SK-N-SH (cell line): ENCODE data around the gene CBX6. TPM values are rescaled to one million over a fixed set of nuclear protein-coding genes. Genes with fewer than 3 reads are reported as not detected.

Experiments used
- CTCF ChIA-PET: fragments of 300-600, 350-600 bp; formaldehyde crosslinking; extraction: SDS; loops from one replicate; lab custom pipeline; 2021; lab: Yijun Ruan, JAX
- POLR2A ChIA-PET: fragments of 350-600 bp; sonication (Branson Sonifier 250); formaldehyde crosslinking; extraction: SDS; loops from one replicate; lab custom pipeline; 2020; ENCODE audit warnings: antibody characterized with exemption, inconsistent platforms; lab: Yijun Ruan, JAX
- DNase-seq: peaks from one replicate; pipeline ENCODE4 v3.0.0; 2012
- H2AFZ ChIP-seq: fragments of 200-600 bp; sonication (generic); 2 replicates; pipeline ENCODE4 v1.8.1; 2016; ENCODE audit warnings: antibody characterized with exemption, mild to moderate bottlenecking, low read depth
- H3F3A ChIP-seq: fragments of 200-600 bp; sonication (generic); replicated peaks from 2 replicates; pipeline ENCODE3; 2016; ENCODE audit warnings: antibody characterized with exemption, mild to moderate bottlenecking; ENCODE audit not compliant: insufficient read depth
- H3K27ac ChIP-seq, 2 experiments: fragments of 200-500 bp in 1 of 2; fragments of 200-600 bp in 1 of 2; sonication (Bioruptor generic) in 1 of 2; sonication (generic), shearing (Covaris generic) in 1 of 2; 2 replicates each; pipeline versions ENCODE4 v1.5.1 to v1.6.1; 2014 to 2016; ENCODE audit warnings: low read depth in 2 of 2, inconsistent platforms in 1 of 2, low read length in 1 of 2, mild to moderate bottlenecking in 1 of 2, mixed read lengths in 1 of 2
- H3K27me3 ChIP-seq: fragments of 200-600 bp; sonication (generic), shearing (Covaris generic); 2 replicates; pipeline ENCODE4 v1.6.1; 2016; ENCODE audit warnings: mixed run types; ENCODE audit not compliant: insufficient read depth
- H3K36me3 ChIP-seq, 2 experiments: fragments of 200-500 bp in 1 of 2; fragments of 200-600 bp in 1 of 2; sonication (Bioruptor generic) in 1 of 2; sonication (generic) in 1 of 2; replicated peaks in 1 of 2; 2 replicates each; pipeline versions ENCODE3 to v1.5.1; 2014 to 2016; ENCODE audit warnings: low read length in 1 of 2, mild to moderate bottlenecking in 1 of 2; ENCODE audit not compliant: insufficient read depth in 2 of 2, control insufficient read depth in 1 of 2
- H3K4me1 ChIP-seq, 2 experiments: fragments of 200-500 bp in 1 of 2; fragments of 200-600 bp in 1 of 2; sonication (Bioruptor generic) in 1 of 2; sonication (generic), shearing (Covaris generic) in 1 of 2; 2 replicates each; pipeline versions ENCODE4 v1.5.1 to v1.6.1; 2014 to 2016; ENCODE audit warnings: low read depth in 1 of 2, low read length in 1 of 2, mixed run types in 1 of 2; ENCODE audit not compliant: insufficient read depth in 2 of 2, control insufficient read depth in 1 of 2
- H3K4me2 ChIP-seq: fragments of 200-600 bp; sonication (generic), shearing (Covaris generic); 2 replicates; pipeline ENCODE4 v1.6.1; 2017; ENCODE audit warnings: mixed run types
- H3K4me3 ChIP-seq, 2 experiments: fragments of 200-500 bp in 1 of 2; fragments of 200-600 bp in 1 of 2; sonication (Bioruptor generic) in 1 of 2; sonication (generic), shearing (Covaris generic) in 1 of 2; 2 replicates each; pipeline versions ENCODE4 v1.5.1 to v1.8.1; 2014 to 2016; ENCODE audit warnings: low read depth in 2 of 2, inconsistent platforms in 1 of 2, low read length in 1 of 2, mild to moderate bottlenecking in 1 of 2, mixed read lengths in 1 of 2, moderate library complexity in 1 of 2
- H3K79me2 ChIP-seq: fragments of 200-600 bp; sonication (generic); 2 replicates; pipeline ENCODE4 v1.8.1; 2017; ENCODE audit warnings: mild to moderate bottlenecking; ENCODE audit not compliant: insufficient read depth
- H3K9ac ChIP-seq: fragments of 200-600 bp; sonication (generic); 2 replicates; pipeline ENCODE4 v1.6.1; 2017; ENCODE audit warnings: mixed run types
- H3K9me2 ChIP-seq: fragments of 200-600 bp; sonication (generic); 2 replicates; pipeline ENCODE4 v1.6.1; 2017; ENCODE audit warnings: mixed run types
- H3K9me3 ChIP-seq: fragments of 200-600 bp; sonication (generic); 2 replicates; pipeline ENCODE4 v1.6.1; 2017; ENCODE audit warnings: mixed run types, mild to moderate bottlenecking, moderate library complexity
- H4K20me1 ChIP-seq: fragments of 200-600 bp; sonication (generic); 2 replicates; pipeline ENCODE4 v1.6.1; 2017; ENCODE audit warnings: mild to moderate bottlenecking, mixed run types; ENCODE audit not compliant: insufficient read depth
- CHD2 ChIP-seq: fragments of 150-350 bp; IDR thresholded peaks from 2 replicates; pipeline ENCODE4 v1.6.1; 2018; ENCODE audit warnings: low read length; ENCODE audit not compliant: partially characterized antibody
- ELF1 ChIP-seq: IDR thresholded peaks from 2 replicates; pipeline ENCODE4 v1.4.0; 2012
- EP300 ChIP-seq, 2 experiments: IDR thresholded peaks; 2 replicates each; pipeline versions ENCODE4 v1.4.0 to v1.6.1; 2012; ENCODE audit warnings: borderline replicate concordance in 1 of 2, low read depth in 1 of 2, low read length in 1 of 2
- FOSL2 ChIP-seq: IDR thresholded peaks from 2 replicates; pipeline ENCODE4 v1.4.0; 2012; ENCODE audit warnings: low read depth, mild to moderate bottlenecking, moderate library complexity, borderline replicate concordance
- FOXM1 ChIP-seq: IDR thresholded peaks from 2 replicates; pipeline ENCODE4 v1.4.0; 2012; ENCODE audit warnings: low read depth, mild to moderate bottlenecking
- GABPA ChIP-seq: IDR thresholded peaks from 2 replicates; pipeline ENCODE4 v1.4.0; 2012; ENCODE audit warnings: low read depth, mild to moderate bottlenecking
- MEF2A ChIP-seq: IDR thresholded peaks from 2 replicates; pipeline ENCODE4 v1.4.0; 2012; ENCODE audit warnings: low read depth, borderline replicate concordance
- MXI1 ChIP-seq: IDR thresholded peaks from 2 replicates; pipeline ENCODE4 v1.6.1; 2012; ENCODE audit warnings: mild to moderate bottlenecking, low read depth, low read length, improper control_type of control experiment
- NRF1 ChIP-seq: IDR thresholded peaks from 2 replicates; pipeline ENCODE4 v1.6.1; 2012; ENCODE audit warnings: low read depth, mild to moderate bottlenecking, low read length
- RCOR1 ChIP-seq: fragments of 150-350 bp; IDR thresholded peaks from 2 replicates; pipeline ENCODE4 v1.6.1; 2017; ENCODE audit warnings: antibody characterized with exemption, low read length
- RFX5 ChIP-seq: IDR thresholded peaks from 2 replicates; pipeline ENCODE4 v1.6.1; 2012; ENCODE audit warnings: mild to moderate bottlenecking, improper control_type of control experiment, low read length
- RXRA ChIP-seq: IDR thresholded peaks from 2 replicates; pipeline ENCODE4 v1.4.0; 2012; ENCODE audit warnings: low read depth, mild to moderate bottlenecking, borderline replicate concordance
- SIN3A ChIP-seq: IDR thresholded peaks from 2 replicates; pipeline ENCODE4 v1.6.1; 2012; ENCODE audit warnings: low read depth, mild to moderate bottlenecking, low read length, moderate library complexity, borderline replicate concordance
- SMC3 ChIP-seq: IDR thresholded peaks from 2 replicates; pipeline ENCODE4 v1.6.1; 2012; ENCODE audit warnings: low read depth, low read length, improper control_type of control experiment
- WGBS: methylation state at CpG from one replicate; pipeline ENCODE4 v1.1.6; 2017; ENCODE audit warnings: low lambda C conversion rate; 5-methylcytosine and 5-hydroxymethylcytosine counted together
- polyA plus RNA-seq, 3 experiments: library from polyadenylated mRNA; depleted of rRNA; stranded (reverse); fragments of >200 nt; gene quantifications; 2 replicates each; pipeline ENCODE4 v1.2.3, GENCODE V29; 2012
- TF ChIP-seq, protein P1 (sequence below): IDR thresholded peaks from 2 replicates; pipeline ENCODE4; 2012
- TF ChIP-seq, protein P2 (sequence below): IDR thresholded peaks from 2 replicates; pipeline ENCODE4 v1.6.1; 2012; ENCODE audit warnings: mild to moderate bottlenecking, low read depth, low read length, moderate library complexity
- TF ChIP-seq, protein P3 (sequence below): IDR thresholded peaks from 2 replicates; pipeline ENCODE4 v1.4.0; 2012; ENCODE audit warnings: low read depth, borderline replicate concordance
- TF ChIP-seq, protein P4 (sequence below): IDR thresholded peaks from 2 replicates; pipeline ENCODE4 v1.4.0; 2012; ENCODE audit warnings: low read depth
- TF ChIP-seq, protein P5 (sequence below): IDR thresholded peaks from 2 replicates; pipeline ENCODE4 v1.4.0; 2012; ENCODE audit warnings: low read depth, borderline replicate concordance

The CBX6 gene
- polyA plus RNA-seq, 1 of the 3 experiments (the other 2 are of a cell fraction) = 5.4 TPM

DNA sequence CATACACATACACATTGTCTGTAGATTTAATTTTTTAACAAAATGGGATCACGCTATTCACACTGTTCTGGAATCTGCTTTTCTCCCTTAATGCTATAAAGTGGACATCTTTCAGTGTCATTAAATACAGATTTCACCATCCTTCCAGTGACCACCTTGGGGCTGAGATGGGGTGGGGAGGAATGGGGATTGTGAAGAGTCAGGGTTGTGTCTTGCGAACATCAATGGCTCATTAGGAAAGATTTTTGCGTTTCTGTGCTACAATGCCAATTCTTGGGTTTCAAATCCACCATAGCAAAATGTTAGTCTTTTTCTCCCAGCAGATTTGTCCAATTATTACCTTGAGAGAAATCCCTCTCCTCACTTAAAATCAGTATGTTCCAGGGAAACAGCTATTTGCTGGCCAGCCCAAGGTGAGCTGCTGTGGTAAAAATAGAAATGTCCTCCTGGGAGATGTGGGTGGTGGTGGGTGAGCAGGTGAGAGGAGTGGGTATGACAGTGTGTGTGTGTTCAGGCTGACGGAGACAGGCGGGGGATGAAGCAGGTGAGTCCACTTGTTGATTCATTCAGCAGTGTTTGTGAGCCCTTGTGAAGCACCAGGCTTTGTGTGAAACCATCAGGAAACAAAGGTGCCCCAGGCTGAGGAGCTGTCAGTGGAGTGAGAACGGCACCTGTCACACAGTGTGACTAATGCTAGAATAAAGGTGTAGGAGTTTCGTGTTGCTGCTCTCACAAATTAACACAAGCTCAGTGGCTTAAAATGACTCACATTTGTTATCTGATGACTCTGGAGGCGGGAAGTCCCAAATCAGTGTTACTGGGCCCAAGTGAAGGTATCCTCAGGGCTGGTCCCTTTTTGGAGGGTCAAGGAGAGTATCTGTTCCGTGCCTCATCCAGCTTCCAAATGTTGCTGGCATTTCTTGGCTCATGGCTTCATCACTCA lies 1.7 kb upstream of the CBX6 start:
- Histone ChIP-seq H3F3A (peaks cover 5% of the 10 kb centered on the region), H3K4me1 (peaks cover 0 to 5% of the 10 kb centered on the region in 2 experiments; a peak in 1 of 4 replicates), H3K27ac (peak overlapping the region in 1 of 2 experiments; percentile 92; a peak in 2 of 4 replicates), H4K20me1 (0 out of 2 replicates have a peak, but pooled peaks cover 3% of the 10 kb centered on the region), H3K79me2 (no peaks in the 10 kb centered on the region), H3K9ac (no peak overlapping the region), H2AFZ (0 out of 2 replicates have a peak overlapping the region, but pooled peaks have one; percentile 78), H3K4me3 (no peak overlapping the region; a peak in 1 of 4 replicates), H3K9me2 (no peaks in the 10 kb centered on the region), H3K36me3 (peaks cover 0 to 6% of the 10 kb centered on the region in 2 experiments), H3K27me3 (no peaks in the 10 kb centered on the region), H3K9me3 (no peaks in the 10 kb centered on the region), H3K4me2 (no peak overlapping the region)
- no peak for TF ChIP-seq EP300 (IDR thresholded peaks at IDR 0.05; ENCODE audit: borderline replicate concordance in 1 of 2, low read depth in 1 of 2, low read length in 1 of 2)
- no peak for TF ChIP-seq RXRA
- no peak for TF ChIP-seq SMC3
- TF ChIP-seq SIN3A = no peak
- TF ChIP-seq RCOR1 = no peak
- TF ChIP-seq, protein P1, sequence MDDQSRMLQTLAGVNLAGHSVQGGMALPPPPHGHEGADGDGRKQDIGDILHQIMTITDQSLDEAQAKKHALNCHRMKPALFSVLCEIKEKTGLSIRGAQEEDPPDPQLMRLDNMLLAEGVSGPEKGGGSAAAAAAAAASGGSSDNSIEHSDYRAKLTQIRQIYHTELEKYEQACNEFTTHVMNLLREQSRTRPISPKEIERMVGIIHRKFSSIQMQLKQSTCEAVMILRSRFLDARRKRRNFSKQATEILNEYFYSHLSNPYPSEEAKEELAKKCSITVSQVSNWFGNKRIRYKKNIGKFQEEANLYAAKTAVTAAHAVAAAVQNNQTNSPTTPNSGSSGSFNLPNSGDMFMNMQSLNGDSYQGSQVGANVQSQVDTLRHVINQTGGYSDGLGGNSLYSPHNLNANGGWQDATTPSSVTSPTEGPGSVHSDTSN = no peak
- no peak for TF ChIP-seq ELF1
- no peak for TF ChIP-seq FOSL2
- TF ChIP-seq, protein P2, sequence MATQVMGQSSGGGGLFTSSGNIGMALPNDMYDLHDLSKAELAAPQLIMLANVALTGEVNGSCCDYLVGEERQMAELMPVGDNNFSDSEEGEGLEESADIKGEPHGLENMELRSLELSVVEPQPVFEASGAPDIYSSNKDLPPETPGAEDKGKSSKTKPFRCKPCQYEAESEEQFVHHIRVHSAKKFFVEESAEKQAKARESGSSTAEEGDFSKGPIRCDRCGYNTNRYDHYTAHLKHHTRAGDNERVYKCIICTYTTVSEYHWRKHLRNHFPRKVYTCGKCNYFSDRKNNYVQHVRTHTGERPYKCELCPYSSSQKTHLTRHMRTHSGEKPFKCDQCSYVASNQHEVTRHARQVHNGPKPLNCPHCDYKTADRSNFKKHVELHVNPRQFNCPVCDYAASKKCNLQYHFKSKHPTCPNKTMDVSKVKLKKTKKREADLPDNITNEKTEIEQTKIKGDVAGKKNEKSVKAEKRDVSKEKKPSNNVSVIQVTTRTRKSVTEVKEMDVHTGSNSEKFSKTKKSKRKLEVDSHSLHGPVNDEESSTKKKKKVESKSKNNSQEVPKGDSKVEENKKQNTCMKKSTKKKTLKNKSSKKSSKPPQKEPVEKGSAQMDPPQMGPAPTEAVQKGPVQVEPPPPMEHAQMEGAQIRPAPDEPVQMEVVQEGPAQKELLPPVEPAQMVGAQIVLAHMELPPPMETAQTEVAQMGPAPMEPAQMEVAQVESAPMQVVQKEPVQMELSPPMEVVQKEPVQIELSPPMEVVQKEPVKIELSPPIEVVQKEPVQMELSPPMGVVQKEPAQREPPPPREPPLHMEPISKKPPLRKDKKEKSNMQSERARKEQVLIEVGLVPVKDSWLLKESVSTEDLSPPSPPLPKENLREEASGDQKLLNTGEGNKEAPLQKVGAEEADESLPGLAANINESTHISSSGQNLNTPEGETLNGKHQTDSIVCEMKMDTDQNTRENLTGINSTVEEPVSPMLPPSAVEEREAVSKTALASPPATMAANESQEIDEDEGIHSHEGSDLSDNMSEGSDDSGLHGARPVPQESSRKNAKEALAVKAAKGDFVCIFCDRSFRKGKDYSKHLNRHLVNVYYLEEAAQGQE = no peak
- TF ChIP-seq FOXM1 = no peak
- no peak for TF ChIP-seq CHD2
- TF ChIP-seq, protein P3, sequence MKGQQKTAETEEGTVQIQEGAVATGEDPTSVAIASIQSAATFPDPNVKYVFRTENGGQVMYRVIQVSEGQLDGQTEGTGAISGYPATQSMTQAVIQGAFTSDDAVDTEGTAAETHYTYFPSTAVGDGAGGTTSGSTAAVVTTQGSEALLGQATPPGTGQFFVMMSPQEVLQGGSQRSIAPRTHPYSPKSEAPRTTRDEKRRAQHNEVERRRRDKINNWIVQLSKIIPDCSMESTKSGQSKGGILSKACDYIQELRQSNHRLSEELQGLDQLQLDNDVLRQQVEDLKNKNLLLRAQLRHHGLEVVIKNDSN = no peak
- TF ChIP-seq, protein P4, sequence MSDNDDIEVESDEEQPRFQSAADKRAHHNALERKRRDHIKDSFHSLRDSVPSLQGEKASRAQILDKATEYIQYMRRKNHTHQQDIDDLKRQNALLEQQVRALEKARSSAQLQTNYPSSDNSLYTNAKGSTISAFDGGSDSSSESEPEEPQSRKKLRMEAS = no peak
- TF ChIP-seq, protein P5, sequence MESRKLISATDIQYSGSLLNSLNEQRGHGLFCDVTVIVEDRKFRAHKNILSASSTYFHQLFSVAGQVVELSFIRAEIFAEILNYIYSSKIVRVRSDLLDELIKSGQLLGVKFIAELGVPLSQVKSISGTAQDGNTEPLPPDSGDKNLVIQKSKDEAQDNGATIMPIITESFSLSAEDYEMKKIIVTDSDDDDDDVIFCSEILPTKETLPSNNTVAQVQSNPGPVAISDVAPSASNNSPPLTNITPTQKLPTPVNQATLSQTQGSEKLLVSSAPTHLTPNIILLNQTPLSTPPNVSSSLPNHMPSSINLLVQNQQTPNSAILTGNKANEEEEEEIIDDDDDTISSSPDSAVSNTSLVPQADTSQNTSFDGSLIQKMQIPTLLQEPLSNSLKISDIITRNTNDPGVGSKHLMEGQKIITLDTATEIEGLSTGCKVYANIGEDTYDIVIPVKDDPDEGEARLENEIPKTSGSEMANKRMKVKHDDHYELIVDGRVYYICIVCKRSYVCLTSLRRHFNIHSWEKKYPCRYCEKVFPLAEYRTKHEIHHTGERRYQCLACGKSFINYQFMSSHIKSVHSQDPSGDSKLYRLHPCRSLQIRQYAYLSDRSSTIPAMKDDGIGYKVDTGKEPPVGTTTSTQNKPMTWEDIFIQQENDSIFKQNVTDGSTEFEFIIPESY = no peak
- no peak for TF ChIP-seq RFX5
- TF ChIP-seq MEF2A = no peak
- no peak for TF ChIP-seq MXI1
- no peak for TF ChIP-seq NRF1
- no peak for TF ChIP-seq GABPA
- no peak for DNase-seq
- ChIA-PET POLR2A (no interaction called here), CTCF (interaction anchor here (1.0 kb wide), 1 partner anchor 53 kb away, joined by 3 read pairs; no protein-coding TSS in a partner anchor)
- 79% methylated on average over 8 of the region's 9 CpGs for WGBS
